ENCODE measurements around the gene EIF2B5.

DNA sequence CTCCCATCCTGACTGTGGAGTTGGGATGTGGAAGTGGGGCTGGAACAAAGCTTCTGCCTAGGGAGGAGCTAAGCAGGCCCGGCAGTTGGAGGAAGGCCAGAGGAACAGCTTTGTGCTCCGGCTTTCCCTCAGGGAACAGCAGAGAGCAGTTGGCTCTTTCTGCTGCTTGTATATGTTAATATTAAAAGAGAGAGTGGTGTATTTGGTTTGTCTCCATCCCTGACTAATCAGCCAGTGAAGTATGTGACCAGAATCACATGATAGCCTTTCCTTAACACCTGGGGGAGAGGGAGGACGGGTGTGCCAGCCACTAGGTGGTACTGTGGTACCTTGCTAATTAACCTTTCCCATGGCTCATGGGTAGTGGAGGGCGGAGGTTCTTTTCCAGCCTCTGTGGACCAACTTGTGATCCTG is 10.0 kb downstream of the EIF2B5 start:
- TF ChIP-seq CTCF (IDR thresholded peaks at IDR 0.05; ENCODE audit: low read length) (peak; percentile 66), EZH2 (optimal IDR thresholded peaks at IDR 0.05; ENCODE audit: low read depth, low read length) (no peak), EZH2phosphoT487 (IDR thresholded peaks at IDR 0.05; ENCODE audit: low read length) (no peak)
